ENCODE data around the gene CST8.
A peak's percentile ranks its signal among the peaks of the same experiment; 100 is the strongest.

Gene CST8

GRCh38 chr20:23490817-23491216 is at the start of gene CST8:
Gene CST8, plus strand, starts transcription at chr20:23491117. Its CDS starts 551 bp downstream, at chr20:23491668.
- Histone ChIP-seq H3K27me3 (ENCODE audit: control insufficient read depth, insufficient read depth, low read length) (no peaks in the 10 kb centered on the region), H3K4me1 (ENCODE audit: control insufficient read depth, insufficient read depth, low read length) (no peaks in the 10 kb centered on the region), H3K36me3 (ENCODE audit: control insufficient read depth, insufficient read depth, low read length) (no peaks in the 10 kb centered on the region), H3K27ac (ENCODE audit: low read length) (no peak within 1 kb of the TSS), H3K4me3 (ENCODE audit: low read length) (no peak within 1 kb of the TSS), H3K9me3 (ENCODE audit: control insufficient read depth, insufficient read depth, low read length) (no peaks in the 10 kb centered on the region)
- no peak for DNase-seq (ENCODE audit: low read depth, low spot score)
- WGBS (ENCODE audit: insufficient coverage, insufficient read length) = no CpG with 5 or more reads among the region's 5 CpGs

- no peak overlapping the region for H3K27ac ChIP-seq (ENCODE audit: low read length)
- WGBS (ENCODE audit: insufficient coverage, insufficient read length) = no CpG with 5 or more reads among the region's 8 CpGs
- no peaks in the 10 kb centered on the region for H3K36me3 ChIP-seq (ENCODE audit: control insufficient read depth, insufficient read depth, low read length)
- DNase-seq (ENCODE audit: low read depth, low spot score) = peak; percentile 89
- no peaks in the 10 kb centered on the region; the same call in 1 of the 2 replicates for H3K4me1 ChIP-seq (ENCODE audit: control insufficient read depth, insufficient read depth, low read length)
- no peak overlapping the region for H3K4me3 ChIP-seq (ENCODE audit: low read length)
- H3K9me3 ChIP-seq (ENCODE audit: control insufficient read depth, insufficient read depth, low read length) = no peaks in the 10 kb centered on the region
- no peaks in the 10 kb centered on the region for H3K27me3 ChIP-seq (ENCODE audit: control insufficient read depth, insufficient read depth, low read length)
Observed at GRCh38 chr20:23441850-23442313, 49.0 kb upstream of the CST8 start.

GRCh38 chr20:23442436-23442835 is 48.5 kb upstream of the CST8 start:
- WGBS (ENCODE audit: insufficient coverage, insufficient read length) = no CpG with 5 or more reads among the region's 5 CpGs
- H3K27ac ChIP-seq (ENCODE audit: low read length) = no peak overlapping the region
- no peak for DNase-seq (ENCODE audit: low read depth, low spot score)

GRCh38 chr20:23444859-23445258 is 46.1 kb upstream of the CST8 start:
- H3K36me3 ChIP-seq (ENCODE audit: control insufficient read depth, insufficient read depth, low read length) = no peaks in the 10 kb centered on the region
- no peak for DNase-seq (ENCODE audit: low read depth, low spot score)
- no peaks in the 10 kb centered on the region for H3K9me3 ChIP-seq (ENCODE audit: control insufficient read depth, insufficient read depth, low read length)
- no peaks in the 10 kb centered on the region for H3K27me3 ChIP-seq (ENCODE audit: control insufficient read depth, insufficient read depth, low read length)
- WGBS (ENCODE audit: insufficient coverage, insufficient read length) = 100% methylated on average over 2 of the region's 4 CpGs
- no peaks in the 10 kb centered on the region; the same call in 1 of the 2 replicates for H3K4me1 ChIP-seq (ENCODE audit: control insufficient read depth, insufficient read depth, low read length)
- no peak overlapping the region for H3K27ac ChIP-seq (ENCODE audit: low read length)
- no peak overlapping the region for H3K4me3 ChIP-seq (ENCODE audit: low read length)

More at GRCh38 chr20:23442436-23442835, 48.5 kb upstream of the CST8 start:
- H3K36me3 ChIP-seq (ENCODE audit: control insufficient read depth, insufficient read depth, low read length) = no peaks in the 10 kb centered on the region
- no peaks in the 10 kb centered on the region for H3K27me3 ChIP-seq (ENCODE audit: control insufficient read depth, insufficient read depth, low read length)
- H3K4me1 ChIP-seq (ENCODE audit: control insufficient read depth, insufficient read depth, low read length) = no peaks in the 10 kb centered on the region; the same call in 1 of the 2 replicates
- H3K9me3 ChIP-seq (ENCODE audit: control insufficient read depth, insufficient read depth, low read length) = no peaks in the 10 kb centered on the region
- no peak overlapping the region for H3K4me3 ChIP-seq (ENCODE audit: low read length)

- H3K4me1 ChIP-seq (ENCODE audit: control insufficient read depth, insufficient read depth, low read length) = no peaks in the 10 kb centered on the region; the same call in 1 of the 2 replicates
- no peaks in the 10 kb centered on the region for H3K36me3 ChIP-seq (ENCODE audit: control insufficient read depth, insufficient read depth, low read length)
- H3K27ac ChIP-seq (ENCODE audit: low read length) = no peak overlapping the region
- WGBS (ENCODE audit: insufficient coverage, insufficient read length) = no CpG with 5 or more reads among the region's 7 CpGs
- no peaks in the 10 kb centered on the region for H3K9me3 ChIP-seq (ENCODE audit: control insufficient read depth, insufficient read depth, low read length)
- no peak for DNase-seq (ENCODE audit: low read depth, low spot score)
- H3K4me3 ChIP-seq (ENCODE audit: low read length) = no peak overlapping the region
- H3K27me3 ChIP-seq (ENCODE audit: control insufficient read depth, insufficient read depth, low read length) = no peaks in the 10 kb centered on the region
Observed at GRCh38 chr20:23445596-23446217, 45.2 kb upstream of the CST8 start.

- WGBS (ENCODE audit: insufficient coverage, insufficient read length) = no CpG with 5 or more reads among the region's 8 CpGs
- H3K4me3 ChIP-seq (ENCODE audit: low read length) = no peak overlapping the region
- DNase-seq (ENCODE audit: low read depth, low spot score) = peak; percentile 52
- no peaks in the 10 kb centered on the region for H3K27me3 ChIP-seq (ENCODE audit: control insufficient read depth, insufficient read depth, low read length)
- H3K36me3 ChIP-seq (ENCODE audit: control insufficient read depth, insufficient read depth, low read length) = no peaks in the 10 kb centered on the region
- no peak overlapping the region for H3K27ac ChIP-seq (ENCODE audit: low read length)
- H3K4me1 ChIP-seq (ENCODE audit: control insufficient read depth, insufficient read depth, low read length) = no peaks in the 10 kb centered on the region; the same call in 1 of the 2 replicates
- H3K9me3 ChIP-seq (ENCODE audit: control insufficient read depth, insufficient read depth, low read length) = no peaks in the 10 kb centered on the region
Observed at GRCh38 chr20:23446505-23446904, 44.4 kb upstream of the CST8 start.

- no CpG with 5 or more reads among the region's 5 CpGs for WGBS (ENCODE audit: insufficient coverage, insufficient read length)
- no peaks in the 10 kb centered on the region; the same call in 1 of the 2 replicates for H3K4me1 ChIP-seq (ENCODE audit: control insufficient read depth, insufficient read depth, low read length)
- H3K36me3 ChIP-seq (ENCODE audit: control insufficient read depth, insufficient read depth, low read length) = no peaks in the 10 kb centered on the region
- H3K9me3 ChIP-seq (ENCODE audit: control insufficient read depth, insufficient read depth, low read length) = no peaks in the 10 kb centered on the region
- no peak for DNase-seq (ENCODE audit: low read depth, low spot score)
- no peaks in the 10 kb centered on the region for H3K27me3 ChIP-seq (ENCODE audit: control insufficient read depth, insufficient read depth, low read length)
- no peak overlapping the region for H3K4me3 ChIP-seq (ENCODE audit: low read length)
- H3K27ac ChIP-seq (ENCODE audit: low read length) = no peak overlapping the region
Observed at GRCh38 chr20:23448167-23448566, 42.8 kb upstream of the CST8 start.

- no CpG with 5 or more reads among the region's 3 CpGs for WGBS (ENCODE audit: insufficient coverage, insufficient read length)
- no peaks in the 10 kb centered on the region; the same call in 1 of the 2 replicates for H3K4me1 ChIP-seq (ENCODE audit: control insufficient read depth, insufficient read depth, low read length)
- no peak for DNase-seq (ENCODE audit: low read depth, low spot score)
Observed at GRCh38 chr20:23449421-23449820, 41.5 kb upstream of the CST8 start.

GRCh38 chr20:23450877-23451276 is 40.0 kb upstream of the CST8 start:
- 100% methylated on average over 1 of the region's 1 CpG for WGBS (ENCODE audit: insufficient coverage, insufficient read length)
- Histone ChIP-seq H3K4me1 (ENCODE audit: control insufficient read depth, insufficient read depth, low read length) (no peaks in the 10 kb centered on the region; the same call in 1 of the 2 replicates), H3K9me3 (ENCODE audit: control insufficient read depth, insufficient read depth, low read length) (no peaks in the 10 kb centered on the region), H3K36me3 (ENCODE audit: control insufficient read depth, insufficient read depth, low read length) (no peaks in the 10 kb centered on the region), H3K27ac (ENCODE audit: low read length) (no peak overlapping the region), H3K27me3 (ENCODE audit: control insufficient read depth, insufficient read depth, low read length) (no peaks in the 10 kb centered on the region), H3K4me3 (ENCODE audit: low read length) (no peak overlapping the region)
- DNase-seq (ENCODE audit: low read depth, low spot score) = no peak

More at GRCh38 chr20:23449421-23449820, 41.5 kb upstream of the CST8 start:
- Histone ChIP-seq H3K27me3 (ENCODE audit: control insufficient read depth, insufficient read depth, low read length) (no peaks in the 10 kb centered on the region), H3K9me3 (ENCODE audit: control insufficient read depth, insufficient read depth, low read length) (no peaks in the 10 kb centered on the region), H3K36me3 (ENCODE audit: control insufficient read depth, insufficient read depth, low read length) (no peaks in the 10 kb centered on the region), H3K4me3 (ENCODE audit: low read length) (no peak overlapping the region), H3K27ac (ENCODE audit: low read length) (no peak overlapping the region)

- DNase-seq (ENCODE audit: low read depth, low spot score) = no peak
- Histone ChIP-seq H3K27me3 (ENCODE audit: control insufficient read depth, insufficient read depth, low read length) (no peaks in the 10 kb centered on the region), H3K4me1 (ENCODE audit: control insufficient read depth, insufficient read depth, low read length) (no peaks in the 10 kb centered on the region), H3K9me3 (ENCODE audit: control insufficient read depth, insufficient read depth, low read length) (no peaks in the 10 kb centered on the region), H3K36me3 (ENCODE audit: control insufficient read depth, insufficient read depth, low read length) (no peaks in the 10 kb centered on the region), H3K4me3 (ENCODE audit: low read length) (no peak overlapping the region), H3K27ac (ENCODE audit: low read length) (no peak overlapping the region)
- no CpG with 5 or more reads among the region's 11 CpGs for WGBS (ENCODE audit: insufficient coverage, insufficient read length)
Observed at GRCh38 chr20:23451956-23452487, 38.9 kb upstream of the CST8 start.

All from iPS DF 6.9 (cell line).